ENCODE data around the gene ST6GALNAC3.

ST6GALNAC3 gene

DNA sequence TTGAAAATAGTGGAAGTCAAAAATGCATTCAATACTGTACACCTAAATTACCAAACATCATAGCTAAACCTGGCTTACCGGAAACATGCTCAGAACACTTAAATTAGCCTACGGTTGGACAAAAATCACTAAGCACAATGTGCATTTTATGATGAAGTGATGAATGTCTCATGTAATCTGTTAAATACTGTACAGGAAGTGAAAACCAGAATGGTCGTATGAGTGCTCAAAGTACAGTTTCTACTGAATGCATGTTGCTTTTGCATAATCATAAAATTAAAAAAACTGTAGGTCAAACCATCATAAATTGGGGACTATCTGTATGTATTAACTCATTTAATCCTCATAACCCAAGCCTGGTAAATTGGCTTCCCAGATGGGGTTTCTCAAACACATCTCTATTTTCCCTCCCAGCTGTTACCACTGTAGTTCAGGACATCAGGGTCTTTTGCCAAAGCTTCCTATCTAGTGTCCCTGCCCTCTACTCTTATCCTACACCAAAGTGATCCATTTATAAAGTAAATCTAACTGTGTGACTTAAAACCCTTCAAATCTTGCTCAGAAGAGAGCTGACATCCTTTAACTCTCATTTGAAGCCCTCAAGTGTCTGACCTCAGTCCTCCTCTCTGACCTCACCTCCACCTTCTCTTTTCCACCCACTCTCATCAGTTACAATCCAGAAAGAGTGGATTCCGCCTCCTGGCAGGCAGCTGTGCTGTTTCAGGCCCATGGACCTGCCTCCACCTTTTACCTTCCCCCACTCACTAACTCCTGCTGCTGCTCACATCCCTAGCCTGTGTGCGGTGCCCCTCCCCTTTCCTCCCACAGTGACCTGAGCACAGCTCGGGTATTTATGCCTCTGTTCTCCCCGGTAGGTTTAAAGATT, 436.4 kb downstream of the ST6GALNAC3 start:
- DNase-seq (ENCODE audit: insufficient read length, low spot score) = no peak
- no peak for FAIRE-seq
- no peak for TF ChIP-seq POLR2A (IDR thresholded peaks at IDR 0.05; ENCODE audit: low read depth, low read length)

DNA sequence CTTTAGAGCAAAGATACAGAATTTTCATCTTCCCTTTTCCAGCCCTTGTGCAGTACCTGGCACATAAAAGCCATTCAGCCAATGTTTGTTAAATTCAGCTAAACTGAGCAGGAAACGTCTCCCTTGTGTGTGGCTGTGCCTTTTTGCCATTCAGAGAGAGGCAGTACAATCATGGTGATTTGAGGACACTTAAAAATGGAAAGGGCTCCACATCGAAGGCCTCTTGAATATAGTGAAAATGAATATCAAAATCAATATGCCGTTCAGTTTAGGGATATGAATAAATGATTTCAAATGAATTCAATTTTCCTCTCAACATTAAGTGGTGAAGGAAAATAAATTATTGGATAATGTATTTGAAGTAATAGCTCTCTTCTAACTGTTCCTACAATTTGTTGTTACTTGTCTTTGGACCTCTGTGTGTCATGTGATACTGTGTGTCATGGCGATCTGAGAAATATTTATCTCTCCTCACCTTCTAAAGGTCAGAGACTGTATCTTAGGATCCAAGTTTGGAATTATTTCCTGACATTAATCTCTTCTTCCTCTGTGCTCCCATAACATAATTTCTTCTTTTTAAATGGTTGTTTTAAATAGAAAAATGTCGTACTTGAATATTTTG, 437.1 kb downstream of the ST6GALNAC3 start:
- no peak for TF ChIP-seq POLR2A (IDR thresholded peaks at IDR 0.05; ENCODE audit: low read depth, low read length)
- no peak for DNase-seq (ENCODE audit: insufficient read length, low spot score)
- no peak for FAIRE-seq

DNA sequence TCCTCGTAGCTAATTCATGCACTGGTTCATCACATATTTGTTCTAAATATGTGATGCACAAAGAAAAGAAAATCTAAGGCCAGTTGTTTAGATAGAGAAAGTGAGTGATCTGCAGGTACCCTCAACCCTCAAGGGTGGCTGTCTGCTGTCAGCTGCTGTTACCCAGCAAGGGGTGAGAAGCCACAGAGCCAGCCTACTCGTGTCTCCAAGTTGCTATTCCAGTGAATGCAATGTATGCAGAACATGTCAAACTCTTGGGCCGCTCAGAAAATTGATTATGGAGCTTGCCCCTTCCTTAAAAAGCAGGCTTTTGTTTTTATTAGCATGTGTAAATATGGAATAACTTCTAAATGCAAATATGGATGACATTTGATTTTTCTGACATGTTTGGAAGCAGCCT, 456.4 kb downstream of the ST6GALNAC3 start:
- no peak for TF ChIP-seq POLR2A (IDR thresholded peaks at IDR 0.05; ENCODE audit: low read depth, low read length)
- no peak for DNase-seq (ENCODE audit: insufficient read length, low spot score)
- FAIRE-seq = no peak

DNA sequence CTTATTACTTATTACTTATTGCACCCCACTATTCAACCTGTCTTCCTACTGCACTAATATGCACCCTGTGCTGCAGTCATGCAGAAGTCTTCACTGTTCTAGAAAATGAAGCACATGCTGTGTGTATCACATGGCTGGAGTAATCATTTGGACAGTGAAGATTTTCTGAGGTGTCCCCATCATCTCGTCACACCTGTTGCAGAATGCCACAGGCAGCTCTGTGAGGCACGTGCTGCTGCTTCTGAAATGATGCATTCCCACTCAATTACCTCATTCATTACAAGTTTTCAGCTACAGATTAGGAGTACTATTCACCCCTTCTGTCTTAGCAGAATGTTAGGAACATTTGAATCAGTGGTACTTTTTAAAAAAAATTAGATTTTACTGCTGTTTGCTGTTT, 467.1 kb downstream of the ST6GALNAC3 start:
- FAIRE-seq = no peak
- TF ChIP-seq POLR2A (IDR thresholded peaks at IDR 0.05; ENCODE audit: low read depth, low read length) = no peak
- no peak for DNase-seq (ENCODE audit: insufficient read length, low spot score)

DNA sequence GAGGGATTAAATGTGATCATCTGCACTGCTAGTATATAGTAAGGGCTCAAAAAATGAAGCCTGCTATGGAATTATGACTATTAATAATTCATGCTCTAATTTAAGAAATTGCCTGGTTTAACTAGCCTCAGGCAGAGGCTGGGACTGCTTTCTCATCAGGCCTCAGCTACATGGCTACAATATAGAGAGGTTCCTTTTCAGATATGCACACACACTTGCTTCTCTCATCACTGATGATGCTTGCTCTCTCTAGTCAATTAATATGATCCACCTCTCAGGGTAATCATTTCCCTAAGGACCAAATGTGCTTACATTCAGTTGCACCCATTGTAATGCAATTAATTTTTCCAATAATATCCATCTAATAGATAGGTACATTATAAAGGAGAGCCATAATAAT, 467.8 kb downstream of the ST6GALNAC3 start:
- no peak for FAIRE-seq
- TF ChIP-seq POLR2A (IDR thresholded peaks at IDR 0.05; ENCODE audit: low read depth, low read length) = no peak
- no peak for DNase-seq (ENCODE audit: insufficient read length, low spot score)

DNA sequence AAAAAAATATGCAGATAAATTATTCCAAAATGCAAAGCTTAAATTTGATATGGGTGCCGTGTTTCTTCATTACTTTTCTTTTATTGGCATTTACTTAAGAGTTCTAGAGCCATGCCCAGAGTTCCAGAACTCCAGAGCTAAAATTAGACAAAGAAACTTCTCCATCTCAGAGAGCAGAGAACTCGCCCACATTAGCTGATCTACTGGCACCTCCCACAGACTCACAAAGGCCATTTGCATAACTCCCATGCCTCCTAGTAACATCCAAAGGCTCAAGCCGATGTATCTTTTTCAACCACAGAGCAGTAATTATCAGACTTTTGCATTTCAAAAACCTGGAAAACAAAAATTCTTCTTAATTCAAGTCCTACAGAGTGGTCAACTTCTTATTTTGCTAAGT, 468.9 kb downstream of the ST6GALNAC3 start:
- DNase-seq (ENCODE audit: insufficient read length, low spot score) (no peak), FAIRE-seq (no peak)
- no peak for TF ChIP-seq POLR2A (IDR thresholded peaks at IDR 0.05; ENCODE audit: low read depth, low read length)

DNA sequence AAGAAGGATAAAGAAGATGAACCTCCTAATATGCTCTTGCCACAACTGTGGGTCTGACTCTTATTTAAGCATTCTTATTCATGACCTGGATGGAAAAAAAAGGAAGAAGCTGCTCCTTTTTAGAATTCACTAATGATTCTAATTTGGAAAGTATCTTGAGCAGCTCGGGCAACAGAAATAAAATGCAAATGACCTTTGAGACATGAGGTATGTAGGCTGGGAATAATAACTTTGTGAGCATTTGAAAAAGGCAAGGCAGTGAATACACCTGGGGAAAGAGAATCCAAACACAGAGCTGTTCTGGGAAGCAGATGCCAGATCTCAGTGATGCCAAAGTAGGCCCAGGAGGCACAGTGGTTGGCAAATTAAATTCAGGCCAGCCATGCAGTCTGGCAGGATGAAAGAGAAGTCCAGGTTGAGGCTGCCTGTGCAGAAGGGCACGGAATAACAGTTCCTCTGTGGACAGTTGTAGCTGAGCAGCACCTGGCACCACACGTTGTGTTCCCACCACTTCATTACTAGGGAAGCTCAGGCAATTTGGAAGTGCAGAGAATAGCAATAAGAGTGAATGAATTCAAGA, 471.9 kb downstream of the ST6GALNAC3 start:
- no peak for TF ChIP-seq POLR2A (IDR thresholded peaks at IDR 0.05; ENCODE audit: low read depth, low read length)
- no peak for DNase-seq (ENCODE audit: insufficient read length, low spot score)
- FAIRE-seq = no peak

DNA sequence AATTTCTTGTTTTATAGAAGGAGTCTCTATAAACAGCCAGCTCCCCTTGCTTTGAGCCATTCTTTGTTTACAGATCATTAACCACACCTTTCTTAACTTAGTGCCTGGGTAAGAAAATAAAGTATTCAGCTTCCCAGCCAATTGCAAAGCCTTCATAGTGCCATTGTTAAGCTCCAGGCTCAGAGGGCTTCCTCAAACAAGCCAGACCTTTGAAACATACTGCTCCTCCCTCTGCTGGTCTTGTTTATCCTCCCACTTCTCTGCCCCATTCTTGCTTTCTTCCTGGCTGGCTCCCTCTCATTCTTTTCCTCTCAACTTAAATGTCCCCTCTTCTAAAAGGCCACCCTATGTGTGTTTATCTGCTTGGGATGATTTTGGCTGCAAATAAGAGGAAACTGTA, 473.4 kb downstream of the ST6GALNAC3 start:
- FAIRE-seq = no peak
- DNase-seq (ENCODE audit: insufficient read length, low spot score) = no peak
- no peak for TF ChIP-seq POLR2A (IDR thresholded peaks at IDR 0.05; ENCODE audit: low read depth, low read length)

DNA sequence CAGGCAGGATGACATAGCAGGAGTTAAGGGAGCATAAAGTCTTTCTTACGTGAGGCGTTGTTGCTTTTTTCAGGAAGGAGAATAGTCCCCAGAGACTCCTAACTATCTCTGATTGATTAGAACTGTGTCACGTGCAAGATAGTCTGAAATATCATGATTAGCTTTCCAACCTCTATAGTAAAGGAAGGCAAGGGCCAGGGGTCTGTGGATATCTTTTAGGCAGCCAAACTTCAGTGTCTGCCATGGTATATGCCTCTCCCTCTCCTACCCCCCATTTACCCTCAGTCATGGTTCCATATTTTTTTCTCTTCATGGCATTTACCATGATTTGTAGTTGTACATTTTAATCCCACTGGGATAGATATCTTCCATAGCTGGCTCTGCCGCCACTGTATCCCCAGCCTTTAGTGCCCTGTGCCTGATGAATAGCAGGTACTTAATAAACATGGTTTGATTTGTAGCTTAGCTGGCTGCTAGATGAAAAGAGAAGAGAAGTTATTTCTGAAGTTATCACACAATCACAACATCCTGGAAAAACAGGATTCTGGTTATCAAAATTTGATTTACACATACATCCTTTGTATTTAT, 474.1 kb downstream of the ST6GALNAC3 start:
- no peak for TF ChIP-seq POLR2A (IDR thresholded peaks at IDR 0.05; ENCODE audit: low read depth, low read length)
- no peak for DNase-seq (ENCODE audit: insufficient read length, low spot score)
- FAIRE-seq = no peak

DNA sequence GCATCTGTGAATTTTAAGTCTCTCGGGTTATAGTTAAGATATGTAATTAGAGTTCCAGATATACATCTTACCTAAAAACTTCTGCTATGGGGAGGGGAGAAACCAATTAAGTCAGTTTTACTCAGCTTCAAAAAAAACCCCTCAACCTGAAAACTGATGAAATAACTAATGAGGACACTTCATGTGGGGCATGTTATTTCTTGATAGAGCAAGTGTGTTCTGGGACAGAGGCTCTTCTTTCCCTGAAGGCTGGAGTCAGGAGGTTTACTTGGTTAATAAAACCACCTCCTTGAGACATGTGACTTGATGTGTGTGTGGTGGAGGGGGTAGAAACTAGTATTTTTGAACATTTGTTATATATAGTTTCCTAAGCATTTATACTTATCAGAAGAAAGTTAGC, 479.7 kb downstream of the ST6GALNAC3 start:
- FAIRE-seq = no peak
- no peak for TF ChIP-seq POLR2A (IDR thresholded peaks at IDR 0.05; ENCODE audit: low read depth, low read length)
- no peak for DNase-seq (ENCODE audit: insufficient read length, low spot score)

DNA sequence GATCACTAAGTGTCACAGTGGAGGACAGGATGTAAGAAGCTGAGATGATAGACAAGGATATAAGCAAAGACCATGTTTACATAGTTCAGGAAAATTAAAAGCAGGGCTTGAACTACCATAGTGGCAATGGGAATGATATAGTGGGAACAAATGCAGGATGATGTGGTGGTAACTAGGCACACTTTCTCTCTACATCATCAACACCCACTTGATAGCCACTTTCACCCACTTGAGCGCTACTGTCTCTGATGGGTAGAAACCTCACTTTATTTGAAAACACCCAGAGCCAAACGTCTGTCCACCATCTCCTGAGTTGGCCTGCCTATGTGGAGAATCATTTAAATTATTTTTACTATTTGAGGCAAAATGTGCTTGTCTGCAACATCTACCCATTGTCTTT, 487.7 kb downstream of the ST6GALNAC3 start:
- TF ChIP-seq POLR2A (IDR thresholded peaks at IDR 0.05; ENCODE audit: low read depth, low read length) = no peak
- no peak for FAIRE-seq

DNA sequence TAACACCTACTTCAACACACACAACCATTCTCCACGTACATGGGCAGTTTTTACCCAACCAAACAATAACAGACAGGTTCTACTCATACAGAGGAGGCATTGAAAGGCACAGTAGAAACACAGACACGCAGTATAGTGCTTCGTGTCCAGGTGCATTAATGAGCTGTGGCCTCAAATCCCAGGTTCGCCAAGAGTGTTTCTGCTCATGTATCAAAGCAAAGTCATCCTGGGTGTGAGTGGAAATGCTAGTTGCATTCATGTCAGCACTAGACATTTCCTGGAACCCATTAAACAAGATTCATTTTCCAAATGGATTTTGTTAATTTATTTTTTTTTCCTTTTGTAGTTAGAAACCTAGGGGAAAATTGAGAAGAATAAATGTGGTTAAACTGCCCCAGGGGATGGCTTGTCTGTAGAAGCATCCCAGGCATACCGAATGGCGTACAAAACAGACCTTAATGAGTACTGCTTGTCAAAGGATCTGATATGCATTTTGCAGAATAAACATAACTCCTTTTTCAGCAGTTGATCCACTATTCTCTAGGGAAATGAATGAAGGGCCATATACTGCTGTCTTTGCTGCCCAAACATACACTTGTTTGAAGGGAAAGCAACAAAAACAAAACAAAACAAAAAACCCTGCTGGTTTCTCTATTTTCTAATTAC, 494.2 kb downstream of the ST6GALNAC3 start:
- TF ChIP-seq POLR2A (IDR thresholded peaks at IDR 0.05; ENCODE audit: low read depth, low read length) = no peak
- FAIRE-seq (no peak), DNase-seq (ENCODE audit: insufficient read length, low spot score) (no peak)

More for the DNA sequence above, 487.7 kb downstream of the ST6GALNAC3 start:
- DNase-seq (ENCODE audit: insufficient read length, low spot score) = no peak

DNA sequence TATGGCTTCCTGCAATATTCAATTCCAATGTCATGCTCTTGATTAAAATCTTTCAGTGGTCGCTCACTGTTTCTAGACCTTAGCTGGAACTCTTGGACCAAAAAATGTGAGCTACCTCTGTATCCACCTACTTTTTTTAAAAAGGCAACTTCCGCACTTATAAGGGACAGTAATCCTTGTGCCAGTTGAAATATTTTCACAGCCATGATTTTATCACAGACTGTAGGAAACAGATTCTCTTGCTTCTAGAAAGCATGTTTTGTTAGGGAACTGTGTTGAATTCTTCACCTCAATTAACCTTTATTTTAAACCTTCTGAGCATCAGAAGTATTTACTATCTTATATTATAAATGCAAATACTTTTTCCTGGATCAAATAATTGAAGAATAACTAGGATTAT, 496.7 kb downstream of the ST6GALNAC3 start:
- FAIRE-seq (no peak), DNase-seq (ENCODE audit: insufficient read length, low spot score) (no peak)
- TF ChIP-seq POLR2A (IDR thresholded peaks at IDR 0.05; ENCODE audit: low read depth, low read length) = no peak

DNA sequence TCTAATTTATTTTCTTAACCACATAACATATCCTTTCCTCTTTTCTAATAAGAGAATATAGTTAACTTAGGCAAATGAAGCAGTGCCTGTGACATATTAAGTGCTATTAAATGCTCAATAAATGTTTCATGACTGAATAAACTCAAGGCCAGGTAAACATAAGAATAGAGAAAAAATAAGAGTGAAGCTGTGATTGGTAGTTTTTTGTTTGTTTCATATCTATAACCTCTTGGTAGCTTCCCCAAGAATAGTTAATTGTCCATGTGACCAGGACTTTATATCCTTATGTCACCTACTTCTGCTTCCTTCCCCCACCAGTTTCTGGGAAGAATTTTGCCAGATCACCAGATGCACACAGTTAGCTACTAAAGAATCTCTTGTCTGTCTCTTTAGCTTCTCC, 497.7 kb downstream of the ST6GALNAC3 start:
- no peak for FAIRE-seq
- TF ChIP-seq POLR2A (IDR thresholded peaks at IDR 0.05; ENCODE audit: low read depth, low read length) = no peak

More for the DNA sequence above, 497.7 kb downstream of the ST6GALNAC3 start:
- DNase-seq (ENCODE audit: insufficient read length, low spot score) = no peak

Data from H54 (cell line).